Activated naive CD8-positive, alpha-beta T cell (primary cell): ENCODE data around the gene PACRGL.
"Not testable (repeated sequence)": the region's sequence is repeated elsewhere in the genome, so short reads cannot be mapped to it uniquely, and the experiment has no call there.

Experiments used
- H3K27ac Mint-ChIP-seq: one replicate; pipeline ENCODE4 v1.8.0; 2021; ENCODE audit warnings: mixed read lengths
- H3K27me3 Mint-ChIP-seq: one replicate; pipeline ENCODE4 v1.8.0; 2021; ENCODE audit warnings: mixed read lengths
- H3K36me3 Mint-ChIP-seq: one replicate; pipeline ENCODE4 v1.8.0; 2021; ENCODE audit warnings: mixed read lengths
- H3K4me1 Mint-ChIP-seq: one replicate; pipeline ENCODE4 v1.8.0; 2021; ENCODE audit warnings: low read depth, mixed read lengths
- H3K4me3 Mint-ChIP-seq: one replicate; pipeline ENCODE4 v1.8.0; 2021; ENCODE audit warnings: mild to moderate bottlenecking, mixed read lengths
- H3K9me3 Mint-ChIP-seq: one replicate; pipeline ENCODE4 v1.8.0; 2021; ENCODE audit warnings: low read depth, mixed read lengths

PACRGL gene

GRCh38 chr4:20684852-20685763, 15.2 kb upstream of the PACRGL start:
- Mint-ChIP-seq H3K4me3 (no peak overlapping the region), H3K9me3 (no peaks in the 10 kb centered on the region), H3K36me3 (no peaks in the 10 kb centered on the region), H3K27me3 (peaks cover 10% of the 10 kb centered on the region), H3K4me1 (no peaks in the 10 kb centered on the region), H3K27ac (no peak overlapping the region)

- H3K9me3 Mint-ChIP-seq: no peaks in the 10 kb centered on the region
- H3K4me3 Mint-ChIP-seq: no peak overlapping the region
- H3K27ac Mint-ChIP-seq: no peak overlapping the region
- no peaks in the 10 kb centered on the region for H3K4me1 Mint-ChIP-seq
- H3K36me3 Mint-ChIP-seq: no peaks in the 10 kb centered on the region
- peaks cover 2% of the 10 kb centered on the region for H3K27me3 Mint-ChIP-seq
Observed at GRCh38 chr4:20687864-20688263, 12.4 kb upstream of the PACRGL start.

- H3K36me3 Mint-ChIP-seq: no peaks in the 10 kb centered on the region
- H3K27me3 Mint-ChIP-seq: no peaks in the 10 kb centered on the region
- no peak overlapping the region for H3K27ac Mint-ChIP-seq
- H3K9me3 Mint-ChIP-seq: no peaks in the 10 kb centered on the region
- H3K4me1 Mint-ChIP-seq: peaks cover 22% of the 10 kb centered on the region
- no peak overlapping the region for H3K4me3 Mint-ChIP-seq
Observed at GRCh38 chr4:20696815-20697214, 3.4 kb upstream of the PACRGL start.

GRCh38 chr4:20698382-20698781, 1.9 kb upstream of the PACRGL start:
- no peaks in the 10 kb centered on the region for H3K36me3 Mint-ChIP-seq
- H3K27ac Mint-ChIP-seq: no peak overlapping the region
- H3K4me3 Mint-ChIP-seq: no peak overlapping the region
- H3K27me3 Mint-ChIP-seq: no peaks in the 10 kb centered on the region
- H3K9me3 Mint-ChIP-seq: no peaks in the 10 kb centered on the region
- H3K4me1 Mint-ChIP-seq: peaks cover 30% of the 10 kb centered on the region

GRCh38 chr4:20698820-20699219, 1.4 kb upstream of the PACRGL start:
- Mint-ChIP-seq H3K27ac (peak overlapping the region; percentile 74), H3K4me1 (peaks cover 33% of the 10 kb centered on the region), H3K36me3 (no peaks in the 10 kb centered on the region), H3K27me3 (no peaks in the 10 kb centered on the region), H3K9me3 (no peaks in the 10 kb centered on the region), H3K4me3 (peak overlapping the region; percentile 68)

- H3K4me3 Mint-ChIP-seq: no peak overlapping the region
- peaks cover 3% of the 10 kb centered on the region for H3K9me3 Mint-ChIP-seq
- H3K27me3 Mint-ChIP-seq: no peaks in the 10 kb centered on the region
- no peak overlapping the region for H3K27ac Mint-ChIP-seq
- H3K4me1 Mint-ChIP-seq: no peaks in the 10 kb centered on the region
- peaks cover 29% of the 10 kb centered on the region for H3K36me3 Mint-ChIP-seq
Observed at GRCh38 chr4:20711335-20711734, 11.1 kb downstream of the PACRGL start.

- H3K4me3 Mint-ChIP-seq: no peak overlapping the region
- H3K27me3 Mint-ChIP-seq: no peaks in the 10 kb centered on the region
- peaks cover 6% of the 10 kb centered on the region for H3K9me3 Mint-ChIP-seq
- H3K27ac Mint-ChIP-seq: no peak overlapping the region
- H3K36me3 Mint-ChIP-seq: peaks cover 55% of the 10 kb centered on the region
- no peaks in the 10 kb centered on the region for H3K4me1 Mint-ChIP-seq
Observed at GRCh38 chr4:20723019-20723418, 22.8 kb downstream of the PACRGL start.

- H3K4me1 Mint-ChIP-seq: no peaks in the 10 kb centered on the region
- no peaks in the 10 kb centered on the region for H3K27me3 Mint-ChIP-seq
- H3K27ac Mint-ChIP-seq: no peak overlapping the region
- H3K36me3 Mint-ChIP-seq: peaks cover 50% of the 10 kb centered on the region
- peaks cover 6% of the 10 kb centered on the region for H3K9me3 Mint-ChIP-seq
- H3K4me3 Mint-ChIP-seq: no peak overlapping the region
Observed at GRCh38 chr4:20723463-20723862, 23.2 kb downstream of the PACRGL start.

GRCh38 chr4:20724915-20725314, 24.7 kb downstream of the PACRGL start:
- Mint-ChIP-seq H3K27ac (no peak overlapping the region), H3K4me1 (no peaks in the 10 kb centered on the region), H3K36me3 (peaks cover 41% of the 10 kb centered on the region), H3K9me3 (no peaks in the 10 kb centered on the region), H3K27me3 (no peaks in the 10 kb centered on the region), H3K4me3 (no peak overlapping the region)

GRCh38 chr4:20735931-20736330, 35.7 kb downstream of the PACRGL start:
- Mint-ChIP-seq H3K9me3 (peaks cover 20% of the 10 kb centered on the region), H3K27ac (no peak overlapping the region), H3K4me3 (no peak overlapping the region), H3K27me3 (no peaks in the 10 kb centered on the region), H3K36me3 (peaks cover 63% of the 10 kb centered on the region), H3K4me1 (no peaks in the 10 kb centered on the region)

- H3K27me3 Mint-ChIP-seq, H3K27ac Mint-ChIP-seq, H3K4me1 Mint-ChIP-seq, H3K4me3 Mint-ChIP-seq: not testable (repeated sequence)
- H3K36me3 Mint-ChIP-seq: peaks cover 25% of the 10 kb centered on the region
- peaks cover 18% of the 10 kb centered on the region for H3K9me3 Mint-ChIP-seq
Observed at GRCh38 chr4:20746000-20746399, 45.7 kb downstream of the PACRGL start.

GRCh38 chr4:20752641-20753040, 52.4 kb downstream of the PACRGL start:
- no peaks in the 10 kb centered on the region for H3K4me1 Mint-ChIP-seq
- H3K27ac Mint-ChIP-seq: no peak overlapping the region
- H3K36me3 Mint-ChIP-seq: peaks cover 23% of the 10 kb centered on the region
- no peaks in the 10 kb centered on the region for H3K27me3 Mint-ChIP-seq
- no peaks in the 10 kb centered on the region for H3K9me3 Mint-ChIP-seq
- no peak overlapping the region for H3K4me3 Mint-ChIP-seq

GRCh38 chr4:20754036-20754435, 53.8 kb downstream of the PACRGL start:
- no peaks in the 10 kb centered on the region for H3K9me3 Mint-ChIP-seq
- H3K27me3 Mint-ChIP-seq: no peaks in the 10 kb centered on the region
- H3K27ac Mint-ChIP-seq: no peak overlapping the region
- no peak overlapping the region for H3K4me3 Mint-ChIP-seq
- peaks cover 20% of the 10 kb centered on the region for H3K36me3 Mint-ChIP-seq
- no peaks in the 10 kb centered on the region for H3K4me1 Mint-ChIP-seq

- Mint-ChIP-seq H3K4me3 (no peak overlapping the region), H3K27me3 (no peaks in the 10 kb centered on the region), H3K36me3 (no peaks in the 10 kb centered on the region), H3K9me3 (no peaks in the 10 kb centered on the region), H3K4me1 (no peaks in the 10 kb centered on the region), H3K27ac (no peak overlapping the region)
Observed at GRCh38 chr4:20760053-20760452, 59.8 kb downstream of the PACRGL start.

GRCh38 chr4:20761382-20761781, 61.1 kb downstream of the PACRGL start:
- Mint-ChIP-seq H3K27ac (no peak overlapping the region), H3K4me1 (no peaks in the 10 kb centered on the region), H3K4me3 (no peak overlapping the region), H3K36me3 (no peaks in the 10 kb centered on the region), H3K27me3 (no peaks in the 10 kb centered on the region), H3K9me3 (no peaks in the 10 kb centered on the region)

- H3K9me3 Mint-ChIP-seq: no peaks in the 10 kb centered on the region
- no peak overlapping the region for H3K27ac Mint-ChIP-seq
- no peaks in the 10 kb centered on the region for H3K4me1 Mint-ChIP-seq
- H3K27me3 Mint-ChIP-seq: no peaks in the 10 kb centered on the region
- H3K36me3 Mint-ChIP-seq: no peaks in the 10 kb centered on the region
- no peak overlapping the region for H3K4me3 Mint-ChIP-seq
Observed at GRCh38 chr4:20761826-20762225, 61.6 kb downstream of the PACRGL start.
